Neuronal stem cell (in vitro differentiated cells): Measurements from ENCODE around the gene LBX2.

Experiments used
- DNase-seq: peaks from one replicate; pipeline ENCODE4 v3.0.0-alpha.2; 2013; ENCODE audit warnings: low spot score
- H2AFZ ChIP-seq: one replicate; pipeline ENCODE4 v1.6.1; 2013; ENCODE audit warnings: mild to moderate bottlenecking, low read length, inconsistent platforms
- H2AK5ac ChIP-seq: 2 replicates; pipeline ENCODE4 v1.6.1; 2013; ENCODE audit warnings: low read depth, mild to moderate bottlenecking, inconsistent platforms, low read length, moderate library complexity, mixed read lengths
- H2BK120ac ChIP-seq: 2 replicates; pipeline ENCODE4 v1.6.1; 2013; ENCODE audit warnings: low read depth, mild to moderate bottlenecking, inconsistent platforms, low read length, moderate library complexity, mixed read lengths
- H2BK12ac ChIP-seq: one replicate; pipeline ENCODE4 v1.6.1; 2013; ENCODE audit warnings: low read length, inconsistent platforms
- H2BK15ac ChIP-seq: 2 replicates; pipeline ENCODE4 v1.6.1; 2013; ENCODE audit warnings: mild to moderate bottlenecking, low read length, inconsistent platforms, mixed read lengths
- H2BK5ac ChIP-seq: one replicate; pipeline ENCODE4 v1.6.1; 2013; ENCODE audit warnings: inconsistent platforms, mild to moderate bottlenecking, low read length, moderate library complexity
- H3K14ac ChIP-seq: one replicate; pipeline ENCODE4 v1.6.1; 2013; ENCODE audit warnings: low read length, inconsistent platforms
- H3K18ac ChIP-seq: 2 replicates; pipeline ENCODE4 v1.6.1; 2013; ENCODE audit warnings: low read length, inconsistent platforms
- H3K23ac ChIP-seq: 2 replicates; pipeline ENCODE4 v1.6.1; 2013; ENCODE audit warnings: low read depth, mild to moderate bottlenecking, mixed read lengths, low read length, inconsistent platforms; ENCODE audit not compliant: poor library complexity
- H3K27ac ChIP-seq: replicated peaks from 3 replicates; pipeline ENCODE4 v1.5.1; 2013; ENCODE audit warnings: low read length, inconsistent platforms
- H3K27me3 ChIP-seq, 3 experiments: 2 replicates each; pipeline ENCODE4 v1.6.1; 2013; ENCODE audit warnings: low read length in 3 of 3, mild to moderate bottlenecking in 2 of 3, inconsistent platforms in 1 of 3, low read depth in 1 of 3, mixed read lengths in 1 of 3, moderate library complexity in 1 of 3; ENCODE audit not compliant: control insufficient read depth in 3 of 3, insufficient read depth in 3 of 3
- H3K36me3 ChIP-seq, 2 donors: replicated peaks in 1 of 2; 2 replicates each; pipeline ENCODE4 v1.6.1; 2013; ENCODE audit warnings: low read length in 2 of 2; ENCODE audit not compliant: control insufficient read depth in 2 of 2, insufficient read depth in 2 of 2
- H3K4ac ChIP-seq: 2 replicates; pipeline ENCODE4 v1.6.1; 2013; ENCODE audit warnings: inconsistent platforms, mild to moderate bottlenecking, low read length, moderate library complexity
- H3K4me1 ChIP-seq, 2 donors: 1 replicate in 1 of 2; 2 replicates in 1 of 2; pipeline ENCODE4 v1.6.1; 2013; ENCODE audit warnings: low read length in 2 of 2, low read depth in 1 of 2; ENCODE audit not compliant: control insufficient read depth in 2 of 2, insufficient read depth in 1 of 2
- H3K4me2 ChIP-seq: one replicate; pipeline ENCODE4 v1.6.1; 2013; ENCODE audit warnings: mild to moderate bottlenecking, low read length, inconsistent platforms; ENCODE audit not compliant: insufficient read depth, poor library complexity, severe bottlenecking
- H3K4me3 ChIP-seq, 2 donors: 2 replicates each; pipeline ENCODE4 v1.5.1; 2013; ENCODE audit warnings: low read length in 2 of 2, mild to moderate bottlenecking in 2 of 2, inconsistent platforms in 1 of 2, moderate library complexity in 1 of 2
- H3K79me1 ChIP-seq: one replicate; pipeline ENCODE4 v1.6.1; 2013; ENCODE audit warnings: low read depth, mild to moderate bottlenecking, inconsistent platforms, low read length, moderate library complexity
- H3K9ac ChIP-seq: one replicate; pipeline ENCODE4 v1.6.1; 2013; ENCODE audit warnings: mild to moderate bottlenecking, low read depth, low read length, inconsistent platforms; ENCODE audit not compliant: poor library complexity
- H3K9me3 ChIP-seq, 2 donors: replicated peaks in 1 of 2; 2 replicates each; pipeline versions ENCODE3 to v1.6.1; 2013; ENCODE audit warnings: low read length in 2 of 2, mild to moderate bottlenecking in 2 of 2, inconsistent platforms in 1 of 2, low read depth in 1 of 2, mixed read lengths in 1 of 2, moderate library complexity in 1 of 2; ENCODE audit not compliant: control insufficient read depth in 2 of 2, insufficient read depth in 1 of 2
- H4K8ac ChIP-seq: one replicate; pipeline ENCODE4 v1.6.1; 2013; ENCODE audit warnings: low read depth, mild to moderate bottlenecking, inconsistent platforms, low read length, moderate library complexity
- H4K91ac ChIP-seq: one replicate; pipeline ENCODE4 v1.6.1; 2013; ENCODE audit warnings: low read length, low read depth, mild to moderate bottlenecking, inconsistent platforms; ENCODE audit not compliant: poor library complexity
- WGBS, 2 donors: extraction: QIAGEN DNeasy Blood & Tissue Kit; methylation state at CpG; one replicate each; pipeline ENCODE4 v1.1.7; 2013; ENCODE audit warnings: missing lambda C conversion rate in 2 of 2, mixed read lengths in 1 of 2; ENCODE audit not compliant: insufficient read length in 2 of 2, insufficient replicate concordance in 1 of 2; ENCODE audit errors: extremely low coverage in 2 of 2; 5-methylcytosine and 5-hydroxymethylcytosine counted together

The LBX2 gene

DNA sequence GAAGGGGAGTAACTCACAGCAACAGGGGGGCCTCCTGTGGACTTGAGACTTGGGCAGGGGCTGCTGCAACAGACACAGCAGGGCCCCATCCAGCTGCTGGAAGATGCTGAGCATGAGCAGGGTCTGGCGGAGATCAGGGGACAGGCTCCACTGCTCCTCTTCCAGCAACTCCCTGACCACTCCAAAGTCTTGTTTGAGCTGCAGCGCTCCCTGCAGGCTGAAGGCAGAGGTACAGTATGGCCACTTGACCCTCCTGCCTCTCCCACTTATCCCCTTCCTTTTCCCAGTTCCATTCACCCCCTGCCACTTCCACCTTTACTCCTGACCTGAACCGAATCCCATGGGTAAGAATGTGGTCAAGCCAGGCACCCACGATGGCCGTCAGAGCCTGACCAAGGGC is 24.5 kb downstream of the LBX2 start:
- no peak for DNase-seq
- H3K4me3 ChIP-seq, result no peak overlapping the region
- WGBS, 2 donors, result no CpG with 5 or more reads among the region's 5 CpGs

DNA sequence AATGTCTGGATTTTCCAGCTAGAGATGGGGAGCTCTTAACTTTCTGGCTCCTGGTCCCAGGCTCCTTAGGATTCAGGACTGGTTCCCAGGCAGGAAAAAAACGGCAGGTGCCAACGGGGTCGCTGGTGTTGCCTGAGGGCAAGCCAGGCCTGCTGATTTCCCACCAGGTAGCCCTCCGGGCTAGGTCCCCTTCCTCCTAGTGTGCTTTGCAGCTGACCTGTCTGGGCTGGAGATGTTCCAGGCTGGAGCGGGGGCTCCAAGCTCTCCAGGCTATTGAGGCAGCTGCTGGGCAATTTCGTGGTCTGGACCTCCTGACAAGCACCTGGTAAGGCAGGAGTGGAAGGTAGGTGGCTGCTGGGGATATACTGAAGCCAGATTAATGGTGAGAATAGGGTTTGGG is 24.9 kb downstream of the LBX2 start:
- no peak overlapping the region for H3K23ac ChIP-seq
- no peak overlapping the region for H3K4ac ChIP-seq
- H3K4me2 ChIP-seq, result no peak overlapping the region
- no peak overlapping the region for H3K14ac ChIP-seq
- no CpG with 5 or more reads among the region's 6 CpGs for WGBS, 2 donors
- no peak overlapping the region for H3K4me3 ChIP-seq
- no peak overlapping the region for H3K9ac ChIP-seq
- no peak overlapping the region for H2BK120ac ChIP-seq
- no peak overlapping the region for H3K18ac ChIP-seq
- no peak for DNase-seq
- H4K91ac ChIP-seq, result no peak overlapping the region
- H3K27me3 ChIP-seq, result no peaks in the 10 kb centered on the region
- H2BK12ac ChIP-seq, result no peak overlapping the region
- H2BK5ac ChIP-seq, result no peak overlapping the region
- H4K8ac ChIP-seq, result no peak overlapping the region
- no peaks in the 10 kb centered on the region for H3K79me1 ChIP-seq
- no peak overlapping the region for H3K27ac ChIP-seq
- H2BK15ac ChIP-seq, result no peak overlapping the region
- H3K9me3 ChIP-seq, result no peaks in the 10 kb centered on the region
- H3K36me3 ChIP-seq, result peaks cover 24 to 49% of the 10 kb centered on the region in 2 donors
- H2AK5ac ChIP-seq, result no peak overlapping the region
- H3K4me1 ChIP-seq, result peaks cover 6 to 11% of the 10 kb centered on the region in 2 donors
- H2AFZ ChIP-seq, result no peak overlapping the region

More for the DNA sequence above, 24.5 kb downstream of the LBX2 start:
- H4K91ac ChIP-seq, result no peak overlapping the region
- no peaks in the 10 kb centered on the region for H3K27me3 ChIP-seq
- H3K27ac ChIP-seq, result no peak overlapping the region
- H2BK120ac ChIP-seq, result no peak overlapping the region
- peaks cover 24 to 53% of the 10 kb centered on the region in 2 donors for H3K36me3 ChIP-seq
- no peak overlapping the region for H2BK15ac ChIP-seq
- no peak overlapping the region for H2AK5ac ChIP-seq
- no peaks in the 10 kb centered on the region for H3K79me1 ChIP-seq
- H3K23ac ChIP-seq, result no peak overlapping the region
- no peak overlapping the region for H2BK5ac ChIP-seq
- no peak overlapping the region for H2AFZ ChIP-seq
- peaks cover 6 to 11% of the 10 kb centered on the region in 2 donors for H3K4me1 ChIP-seq
- H2BK12ac ChIP-seq, result no peak overlapping the region
- no peak overlapping the region for H3K9ac ChIP-seq
- H3K4me2 ChIP-seq, result no peak overlapping the region
- H3K4ac ChIP-seq, result no peak overlapping the region
- H4K8ac ChIP-seq, result no peak overlapping the region
- H3K9me3 ChIP-seq, result no peaks in the 10 kb centered on the region
- no peak overlapping the region for H3K14ac ChIP-seq
- H3K18ac ChIP-seq, result no peak overlapping the region

DNA sequence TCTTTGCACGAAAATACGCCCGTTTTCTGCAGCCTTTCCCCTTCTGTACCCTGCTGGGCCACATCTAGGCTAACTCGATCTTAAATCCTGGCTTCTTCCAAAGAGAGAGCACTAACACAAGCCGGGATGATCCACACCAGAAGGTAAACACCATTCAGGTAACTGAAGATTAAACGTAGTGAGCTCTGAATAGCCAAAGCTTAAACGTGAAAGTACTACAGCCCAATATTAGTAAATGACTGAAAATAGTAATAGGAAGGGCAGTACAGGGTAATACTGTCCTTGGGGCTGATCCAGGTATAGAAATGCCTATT is 26.5 kb downstream of the LBX2 start:
- H2BK12ac ChIP-seq, result no peak overlapping the region
- no peaks in the 10 kb centered on the region for H3K9me3 ChIP-seq
- H3K4ac ChIP-seq, result no peak overlapping the region
- H3K27me3 ChIP-seq, result no peaks in the 10 kb centered on the region
- WGBS, 2 donors, result no CpG with 5 or more reads among the region's 7 CpGs
- no peak overlapping the region for H2BK120ac ChIP-seq
- DNase-seq, result no peak
- H3K36me3 ChIP-seq, result peaks cover 24 to 44% of the 10 kb centered on the region in 2 donors
- no peak overlapping the region for H3K14ac ChIP-seq
- peak overlapping the region; percentile 87 for H3K27ac ChIP-seq
- H3K9ac ChIP-seq, result peak overlapping the region; percentile 81
- H3K79me1 ChIP-seq, result no peaks in the 10 kb centered on the region
- no peak overlapping the region for H4K91ac ChIP-seq
- no peak overlapping the region for H2AK5ac ChIP-seq
- peak overlapping the region; percentile 87 for H3K4me2 ChIP-seq
- H3K18ac ChIP-seq, result peak overlapping the region; percentile 63
- no peak overlapping the region for H3K23ac ChIP-seq
- H2AFZ ChIP-seq, result peak overlapping the region; percentile 83
- no peak overlapping the region for H2BK5ac ChIP-seq
- peak overlapping the region; percentile 58 for H4K8ac ChIP-seq
- H2BK15ac ChIP-seq, result no peak overlapping the region
- H3K4me1 ChIP-seq, result peaks cover 6 to 11% of the 10 kb centered on the region in 2 donors
- H3K4me3 ChIP-seq, result peak overlapping the region; percentile 74 to 89

DNA sequence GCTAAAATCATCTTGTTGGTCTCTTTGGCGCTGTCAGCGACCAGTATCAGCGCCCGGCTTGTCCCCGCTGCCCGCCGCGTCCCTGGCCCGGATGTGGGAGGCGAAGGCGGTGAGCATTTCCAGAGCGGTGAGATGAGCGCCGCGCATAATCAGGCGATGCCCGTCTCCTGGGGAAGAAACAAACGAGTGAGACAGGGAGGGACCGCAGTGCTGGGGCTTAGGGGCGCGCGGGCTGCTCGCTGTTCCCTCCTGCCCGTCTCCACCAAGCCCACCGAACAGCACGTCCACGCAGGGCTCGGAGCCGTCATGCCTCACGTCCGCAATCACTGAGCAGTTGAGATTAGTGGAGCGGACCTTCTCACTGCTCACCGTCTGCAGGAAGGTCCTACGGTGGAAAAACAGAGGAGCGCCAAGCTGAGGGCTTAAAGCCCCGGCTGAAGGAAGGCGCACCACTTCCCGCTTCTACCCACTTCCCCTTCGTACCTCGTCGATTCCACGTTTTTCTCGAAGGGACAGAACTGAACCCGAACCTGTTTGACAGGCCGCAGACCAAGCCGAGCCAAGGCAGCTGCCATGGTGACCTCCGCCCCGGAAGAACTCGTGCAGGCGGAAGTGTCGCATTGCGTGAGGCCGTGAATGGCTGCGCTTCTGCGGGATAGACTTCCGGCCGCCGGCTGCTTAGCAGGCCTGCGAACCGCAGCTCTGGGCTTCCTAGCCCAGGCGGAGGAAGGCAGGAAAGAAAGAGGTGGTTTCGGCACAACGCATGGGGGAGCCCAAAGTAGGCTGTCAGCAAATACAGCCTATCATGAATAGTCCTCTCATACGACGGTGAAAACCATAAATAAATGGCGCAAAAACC is 27.1 kb downstream of the LBX2 start, which contains the start of gene MRPL53:
TSS of gene MRPL53 (minus strand) at position 595 of the 859 bp plus-strand sequence. CDS start at position 575, 20 bp downstream.
- H4K91ac ChIP-seq, result no peak within 1 kb of the TSS
- peak within 1 kb of the TSS; percentile 42 for H2BK120ac ChIP-seq
- peak within 1 kb of the TSS; percentile 74 to 89 for H3K4me3 ChIP-seq
- no peaks in the 10 kb centered on the region for H3K9me3 ChIP-seq
- H3K14ac ChIP-seq, result peak within 1 kb of the TSS; percentile 5
- H3K4me1 ChIP-seq, result peaks cover 6 to 11% of the 10 kb centered on the region in 2 donors
- peak within 1 kb of the TSS; percentile 87 for H3K4me2 ChIP-seq
- peak within 1 kb of the TSS; percentile 23 for H2AK5ac ChIP-seq
- peak within 1 kb of the TSS; percentile 58 for H4K8ac ChIP-seq
- peak; percentile 89 for DNase-seq
- peak within 1 kb of the TSS; percentile 96 for H3K23ac ChIP-seq
- no peak within 1 kb of the TSS for H2BK12ac ChIP-seq
- no peak within 1 kb of the TSS for H2BK15ac ChIP-seq
- peak within 1 kb of the TSS; percentile 83 for H2AFZ ChIP-seq
- peak within 1 kb of the TSS; percentile 87 for H3K27ac ChIP-seq
- peak within 1 kb of the TSS; percentile 91 for H3K9ac ChIP-seq
- H3K18ac ChIP-seq, result peak within 1 kb of the TSS; percentile 78
- peaks cover 20 to 39% of the 10 kb centered on the region in 2 donors for H3K36me3 ChIP-seq
- H3K4ac ChIP-seq, result no peak within 1 kb of the TSS
- no peaks in the 10 kb centered on the region for H3K79me1 ChIP-seq
- H2BK5ac ChIP-seq, result no peak within 1 kb of the TSS
- no CpG with 5 or more reads among the region's 66 CpGs for WGBS, 2 donors
- no peaks in the 10 kb centered on the region for H3K27me3 ChIP-seq
